SK-N-SH (cell line): ENCODE measurements around the gene GRHL3. TPM values are rescaled to one million over a fixed set of nuclear protein-coding genes. Genes with fewer than 3 reads are reported as not detected.

Source experiments
- CTCF ChIA-PET: fragments of 300-600, 350-600 bp; formaldehyde crosslinking; extraction: SDS; loops from one replicate; lab custom pipeline; 2021; lab: Yijun Ruan, JAX
- POLR2A ChIA-PET: fragments of 350-600 bp; sonication (Branson Sonifier 250); formaldehyde crosslinking; extraction: SDS; loops from one replicate; lab custom pipeline; 2020; ENCODE audit warnings: antibody characterized with exemption, inconsistent platforms; lab: Yijun Ruan, JAX
- DNase-seq: peaks from one replicate; pipeline ENCODE4 v3.0.0; 2012
- H2AFZ ChIP-seq: fragments of 200-600 bp; sonication (generic); 2 replicates; pipeline ENCODE4 v1.8.1; 2016; ENCODE audit warnings: antibody characterized with exemption, mild to moderate bottlenecking, low read depth
- H3F3A ChIP-seq: fragments of 200-600 bp; sonication (generic); replicated peaks from 2 replicates; pipeline ENCODE3; 2016; ENCODE audit warnings: antibody characterized with exemption, mild to moderate bottlenecking; ENCODE audit not compliant: insufficient read depth
- H3K27ac ChIP-seq, 2 experiments: fragments of 200-500 bp in 1 of 2; fragments of 200-600 bp in 1 of 2; sonication (Bioruptor generic) in 1 of 2; sonication (generic), shearing (Covaris generic) in 1 of 2; 2 replicates each; pipeline versions ENCODE4 v1.5.1 to v1.6.1; 2014 to 2016; ENCODE audit warnings: low read depth in 2 of 2, inconsistent platforms in 1 of 2, low read length in 1 of 2, mild to moderate bottlenecking in 1 of 2, mixed read lengths in 1 of 2
- H3K27me3 ChIP-seq: fragments of 200-600 bp; sonication (generic), shearing (Covaris generic); 2 replicates; pipeline ENCODE4 v1.6.1; 2016; ENCODE audit warnings: mixed run types; ENCODE audit not compliant: insufficient read depth
- H3K36me3 ChIP-seq, 2 experiments: fragments of 200-500 bp in 1 of 2; fragments of 200-600 bp in 1 of 2; sonication (Bioruptor generic) in 1 of 2; sonication (generic) in 1 of 2; replicated peaks in 1 of 2; 2 replicates each; pipeline versions ENCODE3 to v1.5.1; 2014 to 2016; ENCODE audit warnings: low read length in 1 of 2, mild to moderate bottlenecking in 1 of 2; ENCODE audit not compliant: insufficient read depth in 2 of 2, control insufficient read depth in 1 of 2
- H3K4me1 ChIP-seq, 2 experiments: fragments of 200-500 bp in 1 of 2; fragments of 200-600 bp in 1 of 2; sonication (Bioruptor generic) in 1 of 2; sonication (generic), shearing (Covaris generic) in 1 of 2; 2 replicates each; pipeline versions ENCODE4 v1.5.1 to v1.6.1; 2014 to 2016; ENCODE audit warnings: low read depth in 1 of 2, low read length in 1 of 2, mixed run types in 1 of 2; ENCODE audit not compliant: insufficient read depth in 2 of 2, control insufficient read depth in 1 of 2
- H3K4me2 ChIP-seq: fragments of 200-600 bp; sonication (generic), shearing (Covaris generic); 2 replicates; pipeline ENCODE4 v1.6.1; 2017; ENCODE audit warnings: mixed run types
- H3K4me3 ChIP-seq, 2 experiments: fragments of 200-500 bp in 1 of 2; fragments of 200-600 bp in 1 of 2; sonication (Bioruptor generic) in 1 of 2; sonication (generic), shearing (Covaris generic) in 1 of 2; 2 replicates each; pipeline versions ENCODE4 v1.5.1 to v1.8.1; 2014 to 2016; ENCODE audit warnings: low read depth in 2 of 2, inconsistent platforms in 1 of 2, low read length in 1 of 2, mild to moderate bottlenecking in 1 of 2, mixed read lengths in 1 of 2, moderate library complexity in 1 of 2
- H3K79me2 ChIP-seq: fragments of 200-600 bp; sonication (generic); 2 replicates; pipeline ENCODE4 v1.8.1; 2017; ENCODE audit warnings: mild to moderate bottlenecking; ENCODE audit not compliant: insufficient read depth
- H3K9ac ChIP-seq: fragments of 200-600 bp; sonication (generic); 2 replicates; pipeline ENCODE4 v1.6.1; 2017; ENCODE audit warnings: mixed run types
- H3K9me2 ChIP-seq: fragments of 200-600 bp; sonication (generic); 2 replicates; pipeline ENCODE4 v1.6.1; 2017; ENCODE audit warnings: mixed run types
- H3K9me3 ChIP-seq: fragments of 200-600 bp; sonication (generic); 2 replicates; pipeline ENCODE4 v1.6.1; 2017; ENCODE audit warnings: mixed run types, mild to moderate bottlenecking, moderate library complexity
- H4K20me1 ChIP-seq: fragments of 200-600 bp; sonication (generic); 2 replicates; pipeline ENCODE4 v1.6.1; 2017; ENCODE audit warnings: mild to moderate bottlenecking, mixed run types; ENCODE audit not compliant: insufficient read depth
- CTCF ChIP-seq: fragments of 200-600 bp; sonication (generic); IDR thresholded peaks from 2 replicates; pipeline ENCODE4 v1.6.1; 2017; ENCODE audit warnings: antibody characterized with exemption, mild to moderate bottlenecking, moderate library complexity
- FOXM1 ChIP-seq: IDR thresholded peaks from 2 replicates; pipeline ENCODE4 v1.4.0; 2012; ENCODE audit warnings: low read depth, mild to moderate bottlenecking
- MEF2A ChIP-seq: IDR thresholded peaks from 2 replicates; pipeline ENCODE4 v1.4.0; 2012; ENCODE audit warnings: low read depth, borderline replicate concordance
- MXI1 ChIP-seq: IDR thresholded peaks from 2 replicates; pipeline ENCODE4 v1.6.1; 2012; ENCODE audit warnings: mild to moderate bottlenecking, low read depth, low read length, improper control_type of control experiment
- POLR2AphosphoS5 ChIP-seq: IDR thresholded peaks from 2 replicates; pipeline ENCODE4 v1.6.1; 2012; ENCODE audit warnings: low read depth, low read length
- REST ChIP-seq: IDR thresholded peaks from 2 replicates; pipeline ENCODE4 v1.6.1; 2012; ENCODE audit warnings: mild to moderate bottlenecking, low read depth, low read length, moderate library complexity
- SIN3A ChIP-seq: IDR thresholded peaks from 2 replicates; pipeline ENCODE4 v1.6.1; 2012; ENCODE audit warnings: low read depth, mild to moderate bottlenecking, low read length, moderate library complexity, borderline replicate concordance
- TEAD4 ChIP-seq: IDR thresholded peaks from 2 replicates; pipeline ENCODE4 v1.4.0; 2012; ENCODE audit warnings: mild to moderate bottlenecking, borderline replicate concordance; ENCODE audit not compliant: insufficient read depth
- USF1 ChIP-seq: IDR thresholded peaks from 2 replicates; pipeline ENCODE4 v1.4.0; 2012; ENCODE audit warnings: low read depth, borderline replicate concordance
- WGBS: methylation state at CpG from one replicate; pipeline ENCODE4 v1.1.6; 2017; ENCODE audit warnings: low lambda C conversion rate; 5-methylcytosine and 5-hydroxymethylcytosine counted together
- polyA plus RNA-seq, 3 experiments: library from polyadenylated mRNA; depleted of rRNA; stranded (reverse); fragments of >200 nt; gene quantifications; 2 replicates each; pipeline ENCODE4 v1.2.3, GENCODE V29; 2012
- TF ChIP-seq, protein P1 (sequence below): fragments of 150-350 bp; IDR thresholded peaks from 2 replicates; pipeline ENCODE4 v1.6.1; 2017; ENCODE audit warnings: antibody characterized with exemption, low read length, low read depth, borderline replicate concordance

The GRHL3 gene
- polyA plus RNA-seq, 1 of the 3 experiments (the other 2 are of a cell fraction): 0.05 TPM

DNA sequence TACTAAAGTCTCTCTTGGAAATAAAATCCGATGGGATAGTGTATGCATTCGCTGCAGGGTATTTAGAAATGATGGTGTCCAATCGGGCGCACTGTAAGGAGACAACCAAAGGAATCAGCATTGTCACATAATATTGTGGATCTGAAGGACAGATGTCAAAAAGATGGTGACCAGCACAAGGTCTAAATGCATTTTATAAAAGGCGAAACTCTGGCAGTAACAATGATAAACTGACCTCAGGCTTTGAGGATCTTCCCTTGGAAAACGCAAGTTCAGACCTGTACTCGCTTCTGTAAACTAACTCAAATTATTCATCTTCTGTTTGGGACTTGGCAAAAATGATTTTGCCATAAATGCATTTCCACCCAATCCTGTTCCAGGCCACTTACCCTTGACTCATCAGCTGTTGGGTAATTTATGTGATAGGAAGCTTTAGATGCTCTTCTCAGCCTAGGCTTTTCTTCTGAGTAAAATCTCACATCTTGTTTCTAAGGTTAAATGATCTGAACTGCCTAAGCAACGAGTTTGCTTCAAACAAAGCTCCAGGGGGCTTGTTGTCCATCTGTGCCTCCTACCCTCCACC lies 60.7 kb downstream of the GRHL3 start:
- no peak for DNase-seq
- Histone ChIP-seq H3K27ac (no peak overlapping the region), H3K4me2 (no peak overlapping the region), H3K4me1 (peaks cover 2 to 3% of the 10 kb centered on the region in 2 experiments; a peak in 2 of 4 replicates), H3K4me3 (no peak overlapping the region), H3F3A (no peaks in the 10 kb centered on the region), H3K9ac (no peak overlapping the region), H2AFZ (no peak overlapping the region), H3K79me2 (no peaks in the 10 kb centered on the region), H3K9me3 (no peaks in the 10 kb centered on the region), H3K9me2 (no peaks in the 10 kb centered on the region), H3K27me3 (no peaks in the 10 kb centered on the region), H4K20me1 (no peaks in the 10 kb centered on the region), H3K36me3 (peaks cover 0 to 13% of the 10 kb centered on the region in 2 experiments)
- POLR2A ChIA-PET: no interaction called here
- WGBS: 90% methylated on average over 8 of the region's 8 CpGs
- CTCF ChIA-PET: interaction anchor here (0.9 to 3.1 kb wide), 3 partner anchors 12 to 178 kb away, joined by 3 to 24 read pairs (median 13); no protein-coding TSS in a partner anchor
- TF ChIP-seq, protein P1, sequence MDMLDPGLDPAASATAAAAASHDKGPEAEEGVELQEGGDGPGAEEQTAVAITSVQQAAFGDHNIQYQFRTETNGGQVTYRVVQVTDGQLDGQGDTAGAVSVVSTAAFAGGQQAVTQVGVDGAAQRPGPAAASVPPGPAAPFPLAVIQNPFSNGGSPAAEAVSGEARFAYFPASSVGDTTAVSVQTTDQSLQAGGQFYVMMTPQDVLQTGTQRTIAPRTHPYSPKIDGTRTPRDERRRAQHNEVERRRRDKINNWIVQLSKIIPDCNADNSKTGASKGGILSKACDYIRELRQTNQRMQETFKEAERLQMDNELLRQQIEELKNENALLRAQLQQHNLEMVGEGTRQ: no peak
- no peak for TF ChIP-seq SIN3A
- TF ChIP-seq CTCF: no peak
- no peak for TF ChIP-seq MXI1
- no peak for TF ChIP-seq REST
- no peak for TF ChIP-seq POLR2AphosphoS5
- no peak for TF ChIP-seq USF1
- TF ChIP-seq FOXM1: no peak
- TF ChIP-seq TEAD4: no peak
- TF ChIP-seq MEF2A: no peak
